Measurements from ENCODE around the gene TREH.
A peak's percentile ranks its signal among the peaks of the same experiment; 100 is the strongest.

The TREH gene

DNA sequence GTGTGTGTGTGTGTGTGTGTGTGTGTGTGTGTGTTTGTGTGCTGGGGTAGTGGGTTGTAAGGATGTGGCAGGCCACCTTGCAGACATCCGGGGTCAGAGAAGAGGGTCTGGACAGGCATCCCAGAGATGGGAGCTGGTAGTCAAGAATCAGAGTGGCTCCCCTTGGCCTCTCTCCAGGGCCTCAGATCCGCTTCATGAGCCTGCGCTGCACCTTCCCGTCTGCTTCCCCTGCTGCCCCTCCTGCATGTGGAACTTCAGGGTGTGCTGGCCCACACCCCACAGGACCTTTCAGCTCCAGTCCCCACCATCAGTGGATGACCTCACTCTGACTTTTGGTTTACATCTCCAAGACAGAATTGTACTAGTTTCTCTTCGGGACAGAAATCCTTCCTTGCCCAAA, 31.2 kb downstream of the TREH start:
- DNase-seq = no peak

GRCh38 chr11:118646393-118646792, 33.1 kb downstream of the TREH start:
- no peak for DNase-seq

DNA sequence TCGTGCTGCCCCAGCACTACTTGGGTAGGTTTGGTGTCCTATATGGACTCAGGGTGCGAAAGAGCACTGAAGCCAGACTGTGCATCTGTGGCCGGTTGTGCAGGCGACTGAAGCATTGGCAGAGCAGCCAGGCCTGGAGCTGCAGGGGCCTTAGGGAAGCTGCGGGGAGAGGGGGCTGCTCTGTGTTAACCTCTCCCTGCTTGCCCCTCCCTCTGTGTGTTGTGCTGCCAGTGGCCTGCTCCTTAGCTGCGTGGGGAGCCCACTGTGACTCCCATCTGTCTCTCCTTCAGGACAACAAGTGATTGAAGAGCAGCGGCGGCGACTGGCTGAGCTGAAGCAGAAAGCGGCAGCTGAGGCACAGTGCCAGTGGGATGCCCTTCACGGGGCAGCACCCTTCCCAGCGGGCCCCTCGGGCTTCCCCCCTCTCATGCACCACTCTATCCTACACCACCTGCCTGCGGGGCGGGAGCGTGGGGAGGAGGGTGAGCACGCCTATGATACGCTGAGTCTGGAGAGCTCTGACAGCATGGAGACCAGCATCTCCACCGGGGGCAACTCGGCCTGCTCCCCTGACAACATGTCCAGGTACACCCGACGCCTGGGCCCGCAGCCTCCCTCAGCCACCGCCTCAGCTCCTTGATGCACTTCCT, 34.3 kb downstream of the TREH start:
- no peak for DNase-seq

DNA sequence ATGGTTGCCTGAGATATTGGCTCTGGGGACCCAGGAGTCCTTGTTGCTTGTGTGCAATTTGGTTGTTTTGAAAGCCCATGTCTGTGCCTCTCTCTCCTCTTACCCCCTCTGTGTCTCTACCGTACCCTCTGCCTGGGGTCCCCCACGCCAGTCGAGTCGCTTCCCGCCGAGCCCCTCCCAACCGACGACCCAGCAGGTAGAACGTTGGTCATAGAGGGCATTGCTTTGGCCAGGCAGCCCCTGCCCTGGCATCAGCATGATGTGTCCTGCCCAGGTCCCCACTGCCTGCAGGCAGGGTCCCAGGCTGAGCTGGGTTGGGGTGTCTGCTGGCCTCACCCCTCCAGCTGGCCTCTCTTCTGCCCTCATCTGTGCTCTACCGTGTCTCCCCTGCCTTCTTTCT, 35.0 kb downstream of the TREH start:
- DNase-seq = no peak

GRCh38 chr11:118643995-118644345, 35.5 kb downstream of the TREH start:
- no peak for DNase-seq

DNA sequence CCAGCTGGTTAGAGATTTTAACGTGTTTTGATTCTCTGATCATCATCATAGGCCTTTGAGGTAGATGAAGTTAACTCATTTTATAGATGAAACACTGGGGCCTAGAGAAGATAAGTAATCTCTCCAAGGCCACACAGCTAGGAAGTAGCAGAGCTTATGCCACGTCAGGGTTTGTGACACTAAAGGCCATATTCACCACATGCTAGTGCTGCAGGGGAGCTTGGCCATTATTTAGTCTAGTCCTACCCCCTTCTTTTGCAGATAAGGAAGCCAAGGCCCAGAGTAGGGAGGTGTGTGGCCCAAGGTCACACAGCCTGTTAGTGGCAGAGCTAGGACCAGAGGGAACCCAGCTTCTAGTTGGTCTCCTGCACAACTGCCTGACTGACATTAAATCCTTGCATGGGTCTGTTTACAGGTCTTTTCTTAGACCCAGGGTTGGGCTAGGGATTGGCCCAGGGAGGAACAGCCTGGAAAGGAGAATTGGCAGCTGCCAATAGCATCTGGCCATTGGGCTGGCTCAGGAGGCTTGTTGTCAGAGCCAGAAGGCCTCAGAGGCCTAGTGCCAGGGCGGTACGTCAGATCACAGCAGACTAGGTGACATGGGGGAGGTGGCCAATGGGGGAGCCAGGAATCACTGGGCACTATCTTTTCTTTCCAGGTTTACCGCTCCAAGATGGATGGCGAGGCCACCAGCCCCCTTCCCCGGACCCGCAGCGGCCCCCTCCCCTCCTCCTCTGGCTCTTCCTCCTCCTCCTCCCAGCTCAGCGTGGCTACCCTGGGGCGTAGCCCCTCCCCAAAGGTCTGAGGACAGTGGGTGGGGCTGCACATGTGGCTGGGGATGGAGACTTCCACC, 36.1 kb downstream of the TREH start:
- DNase-seq = no peak

GRCh38 chr11:118641397-118642019, 37.9 kb downstream of the TREH start:
- DNase-seq = no peak

GRCh38 chr11:118640332-118641154, 38.9 kb downstream of the TREH start:
- no peak for DNase-seq

- DNase-seq = no peak
These were observed 39.6 kb downstream of the TREH start for GRCh38 chr11:118639899-118640298.

DNA sequence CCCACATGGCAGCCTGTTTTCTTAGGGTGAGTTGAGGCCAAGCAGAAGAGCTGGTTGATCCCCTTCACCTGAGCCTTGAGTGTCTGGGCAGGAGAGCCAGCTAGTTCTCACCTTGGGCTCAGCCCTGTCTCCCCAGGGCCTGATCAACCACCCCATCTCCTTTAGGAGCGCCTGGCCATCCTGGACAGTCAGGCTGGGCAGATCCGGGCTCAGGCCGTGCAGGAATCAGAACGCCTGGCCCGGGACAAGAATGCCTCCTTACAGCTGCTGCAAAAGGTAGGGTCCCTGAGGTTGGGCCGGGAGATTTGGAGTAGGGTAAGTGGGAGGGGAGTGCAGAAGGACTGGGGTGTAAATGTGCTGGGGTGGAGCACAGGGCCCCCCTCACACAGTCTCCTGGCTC, 40.7 kb downstream of the TREH start:
- no peak for DNase-seq

DNA sequence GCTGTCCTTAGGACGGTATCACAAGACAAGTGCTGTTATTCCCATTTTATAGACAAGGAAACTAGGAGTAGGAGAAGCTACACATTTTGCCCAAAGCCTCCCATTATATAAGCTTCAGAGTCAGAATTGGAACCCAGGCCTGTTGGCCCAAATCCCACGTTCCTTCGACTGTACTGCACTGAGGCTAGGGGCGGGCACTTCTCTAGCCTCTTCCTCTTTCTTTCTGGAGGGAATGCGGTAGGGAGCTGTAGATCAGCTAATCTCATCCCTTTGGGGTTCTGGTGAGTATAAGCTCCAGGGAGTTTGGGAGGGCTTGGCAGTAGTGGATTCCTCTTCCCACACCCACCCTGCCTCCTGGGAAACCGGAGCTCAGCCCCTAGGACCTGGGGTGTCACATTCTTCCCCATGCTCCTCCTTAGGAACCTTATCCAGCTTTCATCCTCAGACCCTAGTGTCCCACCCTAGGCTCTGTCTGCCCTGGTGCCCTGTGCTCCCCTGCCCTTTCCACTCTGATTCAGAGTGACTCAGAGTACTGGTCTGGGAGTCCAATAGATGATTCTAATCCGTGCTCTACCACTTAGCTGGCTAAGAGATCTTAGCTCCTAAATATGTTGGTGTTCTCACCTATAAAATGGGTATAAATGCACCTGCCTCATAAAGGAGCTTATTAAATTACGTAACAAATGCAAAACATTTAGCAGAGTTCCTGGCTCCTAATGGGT, 42.7 kb downstream of the TREH start:
- no peak for DNase-seq

GRCh38 chr11:118635642-118636041, 43.8 kb downstream of the TREH start:
- no peak for DNase-seq

DNA sequence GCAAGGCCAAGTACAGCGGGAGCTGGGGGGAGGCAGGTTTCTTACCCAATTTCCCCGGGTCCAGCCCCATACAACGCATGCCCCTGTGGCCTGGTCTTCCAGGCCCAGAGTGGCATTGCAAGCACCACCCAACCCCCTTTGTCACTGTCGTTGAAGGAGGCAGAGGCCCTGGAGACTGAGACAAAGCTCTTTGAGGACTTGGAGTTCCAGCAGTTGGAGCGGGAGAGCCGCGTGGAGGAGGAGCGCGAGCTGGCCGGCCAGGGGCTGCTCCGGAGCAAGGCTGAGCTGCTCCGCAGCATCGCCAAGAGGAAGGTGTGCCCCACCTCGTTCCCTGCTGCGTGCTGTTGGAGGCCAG, 44.2 kb downstream of the TREH start:
- DNase-seq = peak in 24 of 51 donors; percentile 11 to 70 (median 44)

GRCh38 chr11:118634431-118635236, 44.8 kb downstream of the TREH start:
- peak in 34 of 51 donors; percentile 20 to 71 (median 54) for DNase-seq

- DNase-seq = peak in 2 of 51 donors; percentile 35 to 51
These were observed 45.5 kb downstream of the TREH start for GRCh38 chr11:118633979-118634378.

DNA sequence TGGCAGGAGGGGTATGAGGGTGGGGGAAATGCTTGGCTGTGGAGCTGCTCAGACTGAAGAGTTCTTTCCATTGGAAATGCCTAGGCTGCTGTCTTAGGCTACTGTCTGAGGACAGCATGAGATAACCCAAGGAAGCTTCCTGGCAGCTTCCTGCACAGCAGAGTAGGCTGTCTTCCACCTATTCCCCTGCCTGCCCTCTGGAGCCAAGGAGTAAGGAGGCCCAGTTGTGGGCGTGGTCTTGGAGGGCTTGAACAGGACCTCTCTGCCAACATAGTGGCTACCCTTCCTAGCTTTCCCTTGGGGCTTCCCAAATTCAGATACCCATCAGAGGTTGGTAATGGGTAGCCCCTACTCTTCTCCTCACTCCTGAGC, 46.1 kb downstream of the TREH start:
- no peak for DNase-seq

GRCh38 chr11:118632577-118633318, 46.7 kb downstream of the TREH start:
- no peak for DNase-seq

- no peak for DNase-seq
These were observed 48.1 kb downstream of the TREH start for GRCh38 chr11:118631142-118631909.
